Stomach (tissue), 9 donors: ENCODE measurements around the gene GSX1. TPM values are rescaled to one million over a fixed set of nuclear protein-coding genes. Genes with fewer than 3 reads are reported as not detected.

Experiments
- DNase-seq, 2 donors: peaks; one replicate each; pipeline versions ENCODE4 v3.0.0 to v3.0.0-alpha.2; 2013 to 2019
- H3K27ac ChIP-seq, 5 donors: fragments of 200-600 bp in 4 of 5; sonication (generic) in 4 of 5; one replicate each; pipeline ENCODE4 v1.5.1; 2013 to 2019; ENCODE audit warnings: mild to moderate bottlenecking in 1 of 5, moderate library complexity in 1 of 5
- H3K27me3 ChIP-seq, 3 donors: fragments of 200-600 bp; sonication (generic); one replicate each; pipeline ENCODE4 v1.5.1; 2017 to 2019; ENCODE audit warnings: mixed run types in 1 of 3
- H3K36me3 ChIP-seq, 4 donors: fragments of 200-600 bp; sonication (generic); 1 replicate in 3 of 4; 2 replicates in 1 of 4; pipeline ENCODE4 v1.5.1; 2016 to 2019
- H3K4me1 ChIP-seq, 4 donors: fragments of 200-600 bp; sonication (generic); one replicate each; pipeline ENCODE4 v1.5.1; 2016 to 2019
- H3K4me3 ChIP-seq, 4 donors: fragments of 200-600 bp; sonication (generic) in 3 of 4; one replicate each; pipeline ENCODE4 v1.5.1; 2016 to 2019; ENCODE audit warnings: mild to moderate bottlenecking in 1 of 4
- H3K9me3 ChIP-seq, 4 donors: fragments of 200-600 bp; sonication (generic); one replicate each; pipeline ENCODE4 v1.5.1; 2016 to 2019
- CTCF ChIP-seq, 7 experiments: fragments of 450-650 bp in 4 of 7; fragments of 200-600 bp in 3 of 7; sonication (generic) in 3 of 7; IDR thresholded peaks; one replicate each; pipeline ENCODE4 v1.5.1; 2016 to 2019; ENCODE audit warnings: antibody characterized with exemption in 7 of 7, control low read depth in 2 of 7, mild to moderate bottlenecking in 1 of 7
- EP300 ChIP-seq: sonication (generic); formaldehyde crosslinking; IDR thresholded peaks from one replicate; pipeline ENCODE4 v1.6.1; 2017; ENCODE audit warnings: antibody characterized with exemption
- POLR2A ChIP-seq, 4 donors: fragments of 450-650 bp; IDR thresholded peaks; one replicate each; pipeline ENCODE4 v1.6.1; 2016; ENCODE audit warnings: antibody characterized with exemption in 4 of 4, control low read depth in 2 of 4, mild to moderate bottlenecking in 1 of 4, moderate library complexity in 1 of 4
- POLR2AphosphoS5 ChIP-seq, 3 donors: sonication (generic); formaldehyde crosslinking; IDR thresholded peaks; one replicate each; pipeline ENCODE4 v1.6.1; 2016; ENCODE audit warnings: antibody characterized with exemption in 3 of 3
- WGBS, 5 donors: extraction: QIAGEN DNeasy Blood & Tissue Kit in 3 of 5; methylation state at CpG; one replicate each; pipeline versions ENCODE4 v1.1.5 to v1.1.7; 2013 to 2018; 5-methylcytosine and 5-hydroxymethylcytosine counted together
- intact Hi-C: fragments of 100-400 bp; cut with DNase I; formaldehyde crosslinking; loops from one replicate; pipeline ENCODE4 v1.15.1; 2023; ENCODE audit warnings: low total_unique reads
- polyA plus RNA-seq, 3 donors: library from polyadenylated mRNA; stranded (reverse); fragments of 200-250 nt; gene quantifications; one replicate each; pipeline ENCODE4 v1.2.3, GENCODE V29; 2013
- total RNA-seq, 5 donors: library from RNA; depleted of rRNA; stranded (reverse); fragments of >200 nt; gene quantifications; one replicate each; pipeline versions ENCODE4 v1.1.0 to v1.2.3, GENCODE V29; 2014 to 2016
- donor health status: healthy with polysubstance abuse.
- donor health status: Bipolar disorder and iron deficiency.
- donor health status: healthy.

The GSX1 gene
- total and polyA plus RNA-seq, 8 donors, result not detected

GRCh38 chr13:27789153-27789494 lies 3.2 kb upstream of the GSX1 start:
- TF ChIP-seq CTCF (IDR thresholded peaks at IDR 0.05) (no peak), EP300 (no peak), POLR2A (IDR thresholded peaks at IDR 0.05) (no peak), POLR2AphosphoS5 (IDR thresholded peaks at IDR 0.05) (no peak)
- H3K27ac ChIP-seq, result no peak overlapping the region
- H3K4me3 ChIP-seq, result peak overlapping the region in 2 of 4 donors; percentile 23 to 46
- intact Hi-C loops, result no loop called here
- peaks cover 37 to 49% (median 44%) of the 10 kb centered on the region in 4 donors for H3K4me1 ChIP-seq
- no peaks in the 10 kb centered on the region for H3K36me3 ChIP-seq
- peaks cover 22 to 87% (median 65%) of the 10 kb centered on the region in 3 donors for H3K27me3 ChIP-seq
- WGBS, 5 donors, result 10 to 19% (median 12%) methylated on average over 6 of the region's 6 CpGs
- peak in 1 of 2 donors; percentile 20 for DNase-seq
- peaks cover 0 to 6% (median 0%) of the 10 kb centered on the region in 4 donors for H3K9me3 ChIP-seq

- peaks cover 0 to 6% (median 0%) of the 10 kb centered on the region in 4 donors for H3K9me3 ChIP-seq
- H3K27me3 ChIP-seq, result peaks cover 27 to 88% (median 71%) of the 10 kb centered on the region in 3 donors
- peaks cover 37 to 53% (median 47%) of the 10 kb centered on the region in 4 donors for H3K4me1 ChIP-seq
- H3K36me3 ChIP-seq, result no peaks in the 10 kb centered on the region
- peak in 1 of 2 donors; percentile 19 for DNase-seq
- WGBS, 5 donors, result 2 to 5% (median 3%) methylated on average over 19 to 55 of the region's 55 CpGs
- peak overlapping the region; percentile 19 to 46 (median 22) for H3K4me3 ChIP-seq
- intact Hi-C loops, result no loop called here
- TF ChIP-seq EP300, result no peak
- no peak for TF ChIP-seq CTCF (IDR thresholded peaks at IDR 0.05)
- TF ChIP-seq POLR2AphosphoS5 (IDR thresholded peaks at IDR 0.05), result no peak
- TF ChIP-seq POLR2A (IDR thresholded peaks at IDR 0.05), result no peak
- H3K27ac ChIP-seq, result no peak overlapping the region
These were observed 2.6 kb upstream of the GSX1 start for GRCh38 chr13:27789495-27790303.

GRCh38 chr13:27790523-27790922 lies 1.8 kb upstream of the GSX1 start:
- peak overlapping the region; percentile 23 to 46 (median 32) for H3K4me3 ChIP-seq
- H3K4me1 ChIP-seq, result peaks cover 37 to 57% (median 47%) of the 10 kb centered on the region in 4 donors
- no peaks in the 10 kb centered on the region for H3K36me3 ChIP-seq
- WGBS, 5 donors, result 2 to 8% (median 4%) methylated on average over 20 to 23 of the region's 23 CpGs
- intact Hi-C loops, result no loop called here
- no peak for TF ChIP-seq CTCF (IDR thresholded peaks at IDR 0.05)
- DNase-seq, result no peak
- peaks cover 34 to 94% (median 79%) of the 10 kb centered on the region in 3 donors for H3K27me3 ChIP-seq
- H3K27ac ChIP-seq, result no peak overlapping the region
- H3K9me3 ChIP-seq, result peaks cover 0 to 6% (median 0%) of the 10 kb centered on the region in 4 donors

GRCh38 chr13:27791146-27791900 lies 960 bp upstream of the GSX1 start:
- Histone ChIP-seq H3K27me3 (peaks cover 40 to 97% (median 84%) of the 10 kb centered on the region in 3 donors), H3K36me3 (no peaks in the 10 kb centered on the region), H3K4me3 (peak overlapping the region; percentile 23 to 46 (median 32)), H3K9me3 (peaks cover 0 to 6% (median 0%) of the 10 kb centered on the region in 4 donors), H3K4me1 (peaks cover 37 to 57% (median 47%) of the 10 kb centered on the region in 4 donors), H3K27ac (no peak overlapping the region)
- intact Hi-C loops, result no loop called here
- no peak for DNase-seq
- 5 to 8% (median 7%) methylated on average over 36 of the region's 36 CpGs for WGBS, 5 donors
- no peak for TF ChIP-seq EP300
- TF ChIP-seq POLR2A (IDR thresholded peaks at IDR 0.05), result no peak
- no peak for TF ChIP-seq POLR2AphosphoS5 (IDR thresholded peaks at IDR 0.05)
- no peak for TF ChIP-seq CTCF (IDR thresholded peaks at IDR 0.05)
